GM19240 (cell line): ENCODE measurements around the gene CPD.

ENCODE experiments used
- DNase-seq: peaks from one replicate; pipeline ENCODE4 v3.0.0; 2011; ENCODE audit warnings: low spot score; ENCODE audit not compliant: insufficient read length

CPD gene

GRCh38 chr17:30503558-30503957 lies 124.8 kb downstream of the CPD start:
- no peak for DNase-seq

GRCh38 chr17:30505868-30506417 lies 127.2 kb downstream of the CPD start:
- no peak for DNase-seq

GRCh38 chr17:30506481-30506880 lies 127.8 kb downstream of the CPD start:
- DNase-seq: no peak

GRCh38 chr17:30513346-30513745 lies 134.6 kb downstream of the CPD start:
- DNase-seq: no peak

- DNase-seq: no peak
Measured at GRCh38 chr17:30514895-30515596, 136.3 kb downstream of the CPD start.

GRCh38 chr17:30517786-30518185 lies 139.1 kb downstream of the CPD start:
- no peak for DNase-seq

- DNase-seq: no peak
Measured at GRCh38 chr17:30519166-30519565, 140.4 kb downstream of the CPD start.
